Ishikawa (cell line): Measurements from ENCODE around the gene FHIT.

ENCODE experiments used
- CEBPB ChIP-seq: IDR thresholded peaks from 2 replicates; pipeline ENCODE4 v1.6.1; 2012
- CREB1 ChIP-seq: IDR thresholded peaks from 2 replicates; pipeline ENCODE4 v1.6.1; 2012; ENCODE audit warnings: low read depth
- EGR1 ChIP-seq: IDR thresholded peaks from 2 replicates; pipeline ENCODE4 v1.6.1; 2012
- EP300 ChIP-seq: IDR thresholded peaks from 2 replicates; pipeline ENCODE4 v1.6.1; 2012; ENCODE audit warnings: borderline replicate concordance
- FOXM1 ChIP-seq: IDR thresholded peaks from 2 replicates; pipeline ENCODE4 v1.6.1; 2012; ENCODE audit warnings: low read depth, borderline replicate concordance
- NFIC ChIP-seq: IDR thresholded peaks from 2 replicates; pipeline ENCODE4 v1.6.1; 2012
- RAD21 ChIP-seq: IDR thresholded peaks from 2 replicates; pipeline ENCODE4 v1.6.1; 2012; ENCODE audit warnings: low read depth
- TAF1 ChIP-seq: IDR thresholded peaks from 2 replicates; pipeline ENCODE4 v1.6.1; 2012; ENCODE audit warnings: low read depth, mild to moderate bottlenecking
- TCF12 ChIP-seq: IDR thresholded peaks from 2 replicates; pipeline ENCODE4 v1.6.1; 2012; ENCODE audit warnings: low read depth
- TEAD4 ChIP-seq: IDR thresholded peaks from 2 replicates; pipeline ENCODE4 v1.6.1; 2012
- YY1 ChIP-seq: IDR thresholded peaks from 2 replicates; pipeline ENCODE4 v1.6.1; 2012; ENCODE audit warnings: low read depth
- ZBTB7A ChIP-seq: IDR thresholded peaks from 2 replicates; pipeline ENCODE4 v1.6.1; 2012; ENCODE audit warnings: low read depth
- TF ChIP-seq, protein P1 (sequence below): IDR thresholded peaks from 2 replicates; pipeline ENCODE4 v1.6.1; 2012; ENCODE audit warnings: low read depth, mild to moderate bottlenecking
- TF ChIP-seq, protein P2 (sequence below): IDR thresholded peaks from 2 replicates; pipeline ENCODE4 v1.6.1; 2012
- TF ChIP-seq, protein P3 (sequence below): IDR thresholded peaks from 2 replicates; pipeline ENCODE4 v1.6.1; 2012

Gene FHIT

DNA sequence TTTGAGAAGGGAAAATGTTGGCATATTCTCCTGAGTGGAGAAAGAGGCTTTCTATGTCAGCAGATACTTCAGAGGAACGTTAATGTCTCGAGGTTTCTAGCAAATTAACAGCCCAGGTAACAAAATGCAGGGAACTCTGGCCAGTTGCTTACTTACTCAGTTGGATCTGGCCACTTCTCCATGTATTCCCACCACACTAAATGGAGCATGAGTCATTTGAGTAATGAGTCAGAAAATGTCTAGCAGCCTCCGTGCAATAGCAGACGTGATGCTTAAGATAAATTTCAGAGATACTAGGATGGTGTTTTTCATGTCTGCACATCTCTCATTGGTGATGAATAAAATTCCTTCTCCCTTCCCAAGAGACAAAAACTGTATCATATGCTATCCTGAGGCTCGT, 671.5 kb downstream of the FHIT start:
- TF ChIP-seq, protein P1, sequence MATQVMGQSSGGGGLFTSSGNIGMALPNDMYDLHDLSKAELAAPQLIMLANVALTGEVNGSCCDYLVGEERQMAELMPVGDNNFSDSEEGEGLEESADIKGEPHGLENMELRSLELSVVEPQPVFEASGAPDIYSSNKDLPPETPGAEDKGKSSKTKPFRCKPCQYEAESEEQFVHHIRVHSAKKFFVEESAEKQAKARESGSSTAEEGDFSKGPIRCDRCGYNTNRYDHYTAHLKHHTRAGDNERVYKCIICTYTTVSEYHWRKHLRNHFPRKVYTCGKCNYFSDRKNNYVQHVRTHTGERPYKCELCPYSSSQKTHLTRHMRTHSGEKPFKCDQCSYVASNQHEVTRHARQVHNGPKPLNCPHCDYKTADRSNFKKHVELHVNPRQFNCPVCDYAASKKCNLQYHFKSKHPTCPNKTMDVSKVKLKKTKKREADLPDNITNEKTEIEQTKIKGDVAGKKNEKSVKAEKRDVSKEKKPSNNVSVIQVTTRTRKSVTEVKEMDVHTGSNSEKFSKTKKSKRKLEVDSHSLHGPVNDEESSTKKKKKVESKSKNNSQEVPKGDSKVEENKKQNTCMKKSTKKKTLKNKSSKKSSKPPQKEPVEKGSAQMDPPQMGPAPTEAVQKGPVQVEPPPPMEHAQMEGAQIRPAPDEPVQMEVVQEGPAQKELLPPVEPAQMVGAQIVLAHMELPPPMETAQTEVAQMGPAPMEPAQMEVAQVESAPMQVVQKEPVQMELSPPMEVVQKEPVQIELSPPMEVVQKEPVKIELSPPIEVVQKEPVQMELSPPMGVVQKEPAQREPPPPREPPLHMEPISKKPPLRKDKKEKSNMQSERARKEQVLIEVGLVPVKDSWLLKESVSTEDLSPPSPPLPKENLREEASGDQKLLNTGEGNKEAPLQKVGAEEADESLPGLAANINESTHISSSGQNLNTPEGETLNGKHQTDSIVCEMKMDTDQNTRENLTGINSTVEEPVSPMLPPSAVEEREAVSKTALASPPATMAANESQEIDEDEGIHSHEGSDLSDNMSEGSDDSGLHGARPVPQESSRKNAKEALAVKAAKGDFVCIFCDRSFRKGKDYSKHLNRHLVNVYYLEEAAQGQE: no peak
- TF ChIP-seq YY1 (no peak), EP300 (no peak)

DNA sequence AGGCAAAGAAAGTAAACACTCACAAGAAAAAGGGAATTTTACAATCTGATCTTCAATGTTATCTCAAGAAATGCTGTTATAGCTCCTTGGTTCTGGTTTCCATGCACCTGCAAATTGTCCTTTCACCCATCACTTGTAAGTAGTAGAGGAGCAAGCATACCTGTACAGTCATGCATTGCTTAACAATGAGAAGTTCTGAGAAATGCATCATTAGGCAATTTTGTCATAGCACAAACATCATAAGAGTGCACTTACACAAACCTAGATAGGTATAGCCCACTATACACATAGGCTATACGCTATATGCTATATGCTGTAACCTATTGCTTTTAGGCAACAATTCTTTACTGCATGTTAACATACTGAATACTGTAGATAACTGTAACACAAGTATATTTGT, 672.3 kb downstream of the FHIT start:
- peak; percentile 29; the same call in 1 of the 2 replicates for TF ChIP-seq CEBPB
- TF ChIP-seq, protein P2, sequence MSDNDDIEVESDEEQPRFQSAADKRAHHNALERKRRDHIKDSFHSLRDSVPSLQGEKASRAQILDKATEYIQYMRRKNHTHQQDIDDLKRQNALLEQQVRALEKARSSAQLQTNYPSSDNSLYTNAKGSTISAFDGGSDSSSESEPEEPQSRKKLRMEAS: no peak

DNA sequence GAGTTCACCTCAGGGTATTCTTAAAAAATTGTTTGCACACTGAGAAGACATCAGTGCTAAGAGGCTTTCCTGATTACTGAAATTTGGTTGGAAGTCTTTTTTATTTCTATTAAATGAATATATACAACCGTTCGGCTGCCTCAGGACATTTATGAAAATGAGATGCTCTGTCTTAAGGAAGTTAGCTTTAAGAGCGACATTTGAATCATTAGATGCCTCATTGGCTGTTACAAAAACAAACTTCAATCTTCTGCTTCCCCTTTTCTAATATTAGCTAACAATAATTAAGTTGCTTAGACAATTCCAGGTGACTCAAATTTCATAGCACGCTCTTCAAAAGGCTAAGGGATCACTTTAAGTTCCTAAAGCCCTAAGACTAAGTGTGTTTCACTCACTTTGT, 673.7 kb downstream of the FHIT start:
- TF ChIP-seq, protein P3, sequence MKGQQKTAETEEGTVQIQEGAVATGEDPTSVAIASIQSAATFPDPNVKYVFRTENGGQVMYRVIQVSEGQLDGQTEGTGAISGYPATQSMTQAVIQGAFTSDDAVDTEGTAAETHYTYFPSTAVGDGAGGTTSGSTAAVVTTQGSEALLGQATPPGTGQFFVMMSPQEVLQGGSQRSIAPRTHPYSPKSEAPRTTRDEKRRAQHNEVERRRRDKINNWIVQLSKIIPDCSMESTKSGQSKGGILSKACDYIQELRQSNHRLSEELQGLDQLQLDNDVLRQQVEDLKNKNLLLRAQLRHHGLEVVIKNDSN: no peak
- TF ChIP-seq YY1 (no peak), TAF1 (no peak), CEBPB (no peak), NFIC (no peak), FOXM1 (no peak), TEAD4 (no peak), EGR1 (no peak), EP300 (no peak), CREB1 (no peak), TCF12 (no peak), ZBTB7A (no peak), RAD21 (no peak)
- TF ChIP-seq, protein P1: no peak
- TF ChIP-seq, protein P2: no peak

DNA sequence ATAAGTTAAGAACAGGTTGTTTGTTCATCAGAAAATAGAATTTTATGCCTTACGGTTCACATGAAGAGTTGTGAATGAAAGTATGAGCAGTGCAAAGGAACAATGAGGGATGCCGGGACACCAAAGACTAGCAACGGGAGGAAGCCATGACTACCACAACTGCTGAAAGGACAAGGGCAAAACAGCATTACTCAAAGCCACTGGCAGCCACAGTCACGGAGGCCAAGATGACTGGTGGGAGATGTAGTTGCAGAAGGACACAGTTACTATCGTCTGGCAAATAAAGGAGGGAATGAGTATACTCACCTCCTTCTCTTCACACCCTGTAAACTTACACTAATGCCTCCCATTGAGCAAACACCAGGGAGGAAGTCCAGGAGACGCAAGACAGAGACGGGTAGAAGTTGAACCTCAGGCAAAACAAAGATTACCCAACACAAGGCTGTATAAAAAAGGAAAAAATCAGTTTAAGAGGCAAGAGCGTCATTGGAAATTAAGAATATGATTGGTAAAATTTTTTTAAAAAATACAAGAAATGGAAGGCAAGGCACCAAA, 675.5 kb downstream of the FHIT start:
- TF ChIP-seq TEAD4 (no peak), NFIC (no peak), FOXM1 (no peak), ZBTB7A (no peak), YY1 (no peak), RAD21 (no peak), EGR1 (no peak), TAF1 (no peak), CREB1 (no peak), CEBPB (no peak), TCF12 (no peak), EP300 (no peak)
- TF ChIP-seq, protein P1: no peak
- TF ChIP-seq, protein P2: no peak
- TF ChIP-seq, protein P3: no peak
